A549 treated with DMSO at 1 μM for 4 hours (cell line): ENCODE measurements around the gene REG3G. TPM values are rescaled to one million over a fixed set of nuclear protein-coding genes. Genes with fewer than 3 reads are reported as not detected.

Source experiments
- total RNA-seq: library from RNA; stranded (reverse); fragments of 200-300 nt; extraction: Qiagen RNA extraction; gene quantifications from 5 replicates; pipeline ENCODE4 v1.2.3, GENCODE V29; 2022; ENCODE audit warnings: low read depth

Gene REG3G
- total RNA-seq, result not detected in 5 replicates

DNA sequence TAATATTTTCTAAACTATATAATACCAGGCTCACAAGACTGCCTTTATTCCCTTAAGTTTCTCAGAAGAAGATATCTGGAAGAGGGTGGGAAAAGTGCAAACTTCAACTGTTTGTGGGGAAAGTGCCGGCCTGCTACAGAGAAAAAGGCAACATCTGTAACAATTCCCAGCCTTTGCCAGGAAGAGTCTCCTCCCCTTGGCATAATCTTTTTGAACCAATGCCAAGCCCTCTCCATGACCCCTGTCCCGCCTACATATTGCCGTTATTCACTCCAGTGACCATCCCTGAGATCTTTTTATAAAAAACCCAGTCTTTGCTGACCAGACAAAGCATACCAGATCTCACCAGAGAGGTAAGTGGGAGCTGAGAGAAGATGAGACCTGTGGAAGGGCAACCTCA, at the start of gene REG3G:
Gene REG3G (plus strand): TSS at position 282 of the 400 bp plus-strand sequence. CDS start 392 bp downstream, outside the sequence.

Other genes starting within 250 kb of the REG3G start
- gene REG1B, start 62.3 kb downstream of the REG3G start, total RNA-seq, result not detected in 5 replicates
- not detected in 5 replicates for gene REG1A, start 94.8 kb downstream of the REG3G start, total RNA-seq
- not detected in 5 replicates for gene REG3A, start 134.1 kb downstream of the REG3G start, total RNA-seq